Mesendoderm (in vitro differentiated cells): Measurements from ENCODE around the gene LAMA2.

Experiments
- DNase-seq: peaks from one replicate; pipeline ENCODE4 v3.0.0; 2013
- H2AK5ac ChIP-seq: 2 replicates; pipeline ENCODE4 v1.6.1; 2013; ENCODE audit warnings: low read length, inconsistent platforms
- H2BK120ac ChIP-seq: 2 replicates; pipeline ENCODE4 v1.6.1; 2013; ENCODE audit warnings: low read depth, mild to moderate bottlenecking, low read length, moderate library complexity, mixed read lengths
- H2BK15ac ChIP-seq: replicated peaks from 2 replicates; pipeline ENCODE4 v1.6.1; 2013; ENCODE audit warnings: low read depth, mild to moderate bottlenecking, moderate library complexity
- H2BK5ac ChIP-seq: 2 replicates; pipeline ENCODE4 v1.6.1; 2013; ENCODE audit warnings: low read length, inconsistent platforms
- H3K18ac ChIP-seq: 2 replicates; pipeline ENCODE4 v1.6.1; 2013; ENCODE audit warnings: mild to moderate bottlenecking, low read length, mixed read lengths
- H3K23ac ChIP-seq: one replicate; pipeline ENCODE4 v1.6.1; 2013; ENCODE audit warnings: low read length
- H3K27ac ChIP-seq: 2 replicates; pipeline ENCODE4 v1.5.1; 2013; ENCODE audit warnings: low read depth, mild to moderate bottlenecking, inconsistent platforms, low read length, moderate library complexity
- H3K27me3 ChIP-seq: 2 replicates; pipeline ENCODE4 v1.6.1; 2013; ENCODE audit warnings: low read length, control low read depth, mild to moderate bottlenecking, inconsistent platforms; ENCODE audit not compliant: insufficient read depth, poor library complexity
- H3K36me3 ChIP-seq: 2 replicates; pipeline ENCODE4 v1.6.1; 2013; ENCODE audit warnings: low read length, inconsistent platforms; ENCODE audit not compliant: control insufficient read depth, insufficient read depth
- H3K4ac ChIP-seq: one replicate; pipeline ENCODE4 v1.6.1; 2013; ENCODE audit warnings: low read depth, mild to moderate bottlenecking, low read length, moderate library complexity
- H3K4me1 ChIP-seq: 2 replicates; pipeline ENCODE4 v1.6.1; 2013; ENCODE audit warnings: low read depth, low read length, inconsistent platforms; ENCODE audit not compliant: control insufficient read depth
- H3K4me2 ChIP-seq: 2 replicates; pipeline ENCODE4 v1.6.1; 2013; ENCODE audit warnings: low read length
- H3K4me3 ChIP-seq: 2 replicates; pipeline ENCODE4 v1.5.1; 2013; ENCODE audit warnings: mild to moderate bottlenecking, low read length
- H3K56ac ChIP-seq: one replicate; pipeline ENCODE4 v1.6.1; 2013; ENCODE audit warnings: low read length
- H3K79me1 ChIP-seq: 2 replicates; pipeline ENCODE4 v1.6.1; 2013; ENCODE audit warnings: low read length, inconsistent platforms
- H3K79me2 ChIP-seq: 2 replicates; pipeline ENCODE4 v1.6.1; 2013; ENCODE audit warnings: mild to moderate bottlenecking, low read length; ENCODE audit not compliant: control insufficient read depth, insufficient read depth
- H3K9ac ChIP-seq: 2 replicates; pipeline ENCODE4 v1.6.1; 2013; ENCODE audit warnings: low read length, inconsistent platforms
- H4K5ac ChIP-seq: one replicate; pipeline ENCODE4 v1.6.1; 2013; ENCODE audit warnings: low read length
- H4K8ac ChIP-seq: one replicate; pipeline ENCODE4 v1.6.1; 2013; ENCODE audit warnings: low read depth, mild to moderate bottlenecking, control low read depth, low read length, moderate library complexity
- WGBS: extraction: QIAGEN DNeasy Blood & Tissue Kit; methylation state at CpG from one replicate; pipeline ENCODE4 v1.1.7; 2013; ENCODE audit warnings: low lambda C conversion rate, missing lambda C conversion rate; ENCODE audit not compliant: insufficient coverage; ENCODE audit errors: extremely low coverage; 5-methylcytosine and 5-hydroxymethylcytosine counted together

Gene LAMA2

GRCh38 chr6:129368076-129368475 lies 485.1 kb downstream of the LAMA2 start:
- H2AK5ac ChIP-seq = no peak overlapping the region
- no CpG with 5 or more reads among the region's 1 CpG for WGBS
- H4K5ac ChIP-seq = no peak overlapping the region
- H3K36me3 ChIP-seq = no peaks in the 10 kb centered on the region
- no peak overlapping the region for H2BK5ac ChIP-seq
- H3K79me1 ChIP-seq = no peaks in the 10 kb centered on the region
- H3K4me1 ChIP-seq = no peaks in the 10 kb centered on the region
- no peak overlapping the region for H3K9ac ChIP-seq
- H3K27me3 ChIP-seq = no peaks in the 10 kb centered on the region
- no peak overlapping the region for H3K4me2 ChIP-seq
- H3K56ac ChIP-seq = no peak overlapping the region
- DNase-seq = peak; percentile 56
- H3K18ac ChIP-seq = no peak overlapping the region
- H3K4me3 ChIP-seq = no peak overlapping the region
- H3K79me2 ChIP-seq = no peaks in the 10 kb centered on the region
- no peak overlapping the region for H3K23ac ChIP-seq
- no peak overlapping the region for H2BK15ac ChIP-seq
- peak overlapping the region; percentile 36 for H3K4ac ChIP-seq
- H2BK120ac ChIP-seq = no peak overlapping the region
- H3K27ac ChIP-seq = no peak overlapping the region
- no peak overlapping the region for H4K8ac ChIP-seq

- peak overlapping the region; percentile 17 for H3K56ac ChIP-seq
- H3K79me1 ChIP-seq = no peaks in the 10 kb centered on the region
- no peak overlapping the region for H3K27ac ChIP-seq
- H3K27me3 ChIP-seq = no peaks in the 10 kb centered on the region
- H3K4me3 ChIP-seq = no peak overlapping the region
- no peak for DNase-seq
- H3K79me2 ChIP-seq = no peaks in the 10 kb centered on the region
- no peak overlapping the region for H3K4me2 ChIP-seq
- no CpG with 5 or more reads among the region's 2 CpGs for WGBS
- no peak overlapping the region for H3K9ac ChIP-seq
- H2BK120ac ChIP-seq = no peak overlapping the region
- no peaks in the 10 kb centered on the region for H3K4me1 ChIP-seq
- no peak overlapping the region for H4K5ac ChIP-seq
- no peak overlapping the region for H2BK5ac ChIP-seq
- H3K36me3 ChIP-seq = no peaks in the 10 kb centered on the region
- H3K23ac ChIP-seq = no peak overlapping the region
- peak overlapping the region; percentile 31 for H3K4ac ChIP-seq
- H4K8ac ChIP-seq = no peak overlapping the region
- H2AK5ac ChIP-seq = peak overlapping the region; percentile 22
- no peak overlapping the region for H2BK15ac ChIP-seq
- H3K18ac ChIP-seq = peak overlapping the region; percentile 68
Measured at GRCh38 chr6:129368970-129369369, 486.0 kb downstream of the LAMA2 start.

- no peak overlapping the region for H3K56ac ChIP-seq
- no CpG with 5 or more reads among the region's 5 CpGs for WGBS
- no peak overlapping the region for H2BK15ac ChIP-seq
- no peaks in the 10 kb centered on the region for H3K36me3 ChIP-seq
- H2AK5ac ChIP-seq = no peak overlapping the region
- H3K18ac ChIP-seq = peak overlapping the region; percentile 75
- no peaks in the 10 kb centered on the region for H3K79me1 ChIP-seq
- no peaks in the 10 kb centered on the region for H3K27me3 ChIP-seq
- no peak overlapping the region for H2BK120ac ChIP-seq
- H3K27ac ChIP-seq = no peak overlapping the region
- no peak overlapping the region for H3K4ac ChIP-seq
- DNase-seq = no peak
- no peaks in the 10 kb centered on the region for H3K4me1 ChIP-seq
- no peak overlapping the region for H2BK5ac ChIP-seq
- H4K5ac ChIP-seq = no peak overlapping the region
- H3K4me3 ChIP-seq = no peak overlapping the region
- no peaks in the 10 kb centered on the region for H3K79me2 ChIP-seq
- H4K8ac ChIP-seq = no peak overlapping the region
- H3K23ac ChIP-seq = no peak overlapping the region
- H3K4me2 ChIP-seq = no peak overlapping the region
- no peak overlapping the region for H3K9ac ChIP-seq
Measured at GRCh38 chr6:129369737-129370136, 486.8 kb downstream of the LAMA2 start.

- Histone ChIP-seq H2AK5ac (no peak overlapping the region), H3K27me3 (no peaks in the 10 kb centered on the region), H3K23ac (no peak overlapping the region), H2BK15ac (no peak overlapping the region), H4K5ac (no peak overlapping the region), H3K9ac (no peak overlapping the region), H3K4ac (no peak overlapping the region), H3K79me1 (no peaks in the 10 kb centered on the region), H3K79me2 (no peaks in the 10 kb centered on the region), H3K36me3 (no peaks in the 10 kb centered on the region), H2BK5ac (no peak overlapping the region), H4K8ac (no peak overlapping the region), H3K18ac (no peak overlapping the region), H3K56ac (no peak overlapping the region), H3K4me3 (no peak overlapping the region), H3K4me2 (no peak overlapping the region), H2BK120ac (no peak overlapping the region), H3K27ac (no peak overlapping the region), H3K4me1 (no peaks in the 10 kb centered on the region)
- WGBS = no CpG with 5 or more reads among the region's 9 CpGs
- peak; percentile 67 for DNase-seq
Measured at GRCh38 chr6:129370268-129370916, 487.5 kb downstream of the LAMA2 start.

GRCh38 chr6:129381885-129382284 lies 498.9 kb downstream of the LAMA2 start:
- no peaks in the 10 kb centered on the region for H3K79me1 ChIP-seq
- no peak overlapping the region for H2BK15ac ChIP-seq
- H3K36me3 ChIP-seq = no peaks in the 10 kb centered on the region
- H3K56ac ChIP-seq = no peak overlapping the region
- H2AK5ac ChIP-seq = no peak overlapping the region
- H2BK120ac ChIP-seq = no peak overlapping the region
- no peak overlapping the region for H3K4ac ChIP-seq
- no peak overlapping the region for H2BK5ac ChIP-seq
- no peak overlapping the region for H4K5ac ChIP-seq
- DNase-seq = no peak
- no peak overlapping the region for H3K4me2 ChIP-seq
- no peak overlapping the region for H3K4me3 ChIP-seq
- WGBS = no CpG with 5 or more reads among the region's 2 CpGs
- no peak overlapping the region for H3K9ac ChIP-seq
- no peak overlapping the region for H3K18ac ChIP-seq
- no peaks in the 10 kb centered on the region for H3K4me1 ChIP-seq
- H3K27ac ChIP-seq = no peak overlapping the region
- no peak overlapping the region for H3K23ac ChIP-seq
- no peaks in the 10 kb centered on the region for H3K79me2 ChIP-seq
- no peak overlapping the region for H4K8ac ChIP-seq
- no peaks in the 10 kb centered on the region for H3K27me3 ChIP-seq

- Histone ChIP-seq H3K4me3 (no peak overlapping the region), H3K27ac (no peak overlapping the region), H3K27me3 (no peaks in the 10 kb centered on the region), H2BK15ac (no peak overlapping the region), H4K8ac (no peak overlapping the region), H3K79me1 (no peaks in the 10 kb centered on the region), H3K4me1 (no peaks in the 10 kb centered on the region), H3K79me2 (no peaks in the 10 kb centered on the region), H3K18ac (no peak overlapping the region), H3K36me3 (no peaks in the 10 kb centered on the region), H2AK5ac (no peak overlapping the region), H2BK5ac (no peak overlapping the region), H2BK120ac (no peak overlapping the region), H3K56ac (no peak overlapping the region), H4K5ac (no peak overlapping the region), H3K9ac (no peak overlapping the region), H3K4me2 (no peak overlapping the region), H3K4ac (no peak overlapping the region), H3K23ac (no peak overlapping the region)
- DNase-seq = no peak
- WGBS = no CpG with 5 or more reads among the region's 7 CpGs
Measured at GRCh38 chr6:129382916-129383315, 500.0 kb downstream of the LAMA2 start.
